Karpas-422 (cell line): ENCODE measurements around the gene ZMIZ1. TPM values are rescaled to one million over a fixed set of nuclear protein-coding genes. Genes with fewer than 3 reads are reported as not detected.

Experiments used
- DNase-seq: peaks from one replicate; pipeline ENCODE4 v3.0.0-alpha.2; 2015
- H2AFZ ChIP-seq: fragments of 200-600 bp; sonication (generic); 2 replicates; pipeline ENCODE4 v1.6.1; 2014; ENCODE audit warnings: antibody characterized with exemption, low read length, mixed read lengths
- H3K27ac ChIP-seq: fragments of 200-600 bp; sonication (generic); 2 replicates; pipeline ENCODE4 v1.5.1; 2014; ENCODE audit warnings: mild to moderate bottlenecking, low read length, moderate library complexity
- H3K27me3 ChIP-seq: fragments of 200-600 bp; sonication (generic); 2 replicates; pipeline ENCODE4 v1.6.1; 2014; ENCODE audit warnings: low read length, mixed read lengths
- H3K36me3 ChIP-seq: fragments of 200-600 bp; sonication (generic); 2 replicates; pipeline ENCODE4 v1.6.1; 2014; ENCODE audit warnings: low read length, mixed read lengths; ENCODE audit not compliant: insufficient read depth
- H3K4me1 ChIP-seq: fragments of 200-600 bp; sonication (generic); 2 replicates; pipeline ENCODE4 v1.6.1; 2014; ENCODE audit warnings: mild to moderate bottlenecking, low read length, mixed read lengths
- H3K4me2 ChIP-seq: fragments of 200-600 bp; sonication (generic); 2 replicates; pipeline ENCODE4 v1.6.1; 2014; ENCODE audit warnings: low read length, low read depth, mild to moderate bottlenecking; ENCODE audit not compliant: poor library complexity, severe bottlenecking
- H3K4me3 ChIP-seq: fragments of 200-600 bp; sonication (generic); 2 replicates; pipeline ENCODE4 v1.5.1; 2014; ENCODE audit warnings: mild to moderate bottlenecking, antibody characterized with exemption, low read length, mixed read lengths
- H3K79me2 ChIP-seq: fragments of 200-600 bp; sonication (generic); 2 replicates; pipeline ENCODE4 v1.6.1; 2014; ENCODE audit warnings: mild to moderate bottlenecking, low read length, mixed read lengths
- H3K9ac ChIP-seq: fragments of 200-600 bp; sonication (generic); 2 replicates; pipeline ENCODE4 v1.6.0; 2014; ENCODE audit warnings: low read length
- H3K9me2 ChIP-seq: fragments of 200-600 bp; sonication (generic), shearing (Covaris generic); replicated peaks from 2 replicates; pipeline ENCODE4 v1.6.0; 2014; ENCODE audit warnings: mild to moderate bottlenecking, low read length, moderate library complexity; ENCODE audit not compliant: insufficient read depth
- H3K9me3 ChIP-seq: fragments of 300-700, 200-600 bp; sonication (generic); 2 replicates; pipeline ENCODE4 v1.6.1; 2014; ENCODE audit warnings: low read length, mixed read lengths
- H4K20me1 ChIP-seq: fragments of 200-600 bp; sonication (generic); 2 replicates; pipeline ENCODE4 v1.6.1; 2014; ENCODE audit warnings: mild to moderate bottlenecking, antibody characterized with exemption, low read length, low read depth; ENCODE audit not compliant: insufficient read depth
- total RNA-seq: library from RNA; depleted of rRNA; stranded (reverse); fragments of >200 nt; shearing (Covaris generic); gene quantifications from 2 replicates; pipeline ENCODE4 v1.2.3, GENCODE V29; 2014; ENCODE audit warnings: low replicate concordance

ZMIZ1 gene
- total RNA-seq, 1 experiment from 2014 or later: 73.1 TPM

- H2AFZ ChIP-seq: no peak overlapping the region
- no peak overlapping the region for H3K4me3 ChIP-seq
- no peaks in the 10 kb centered on the region for H3K9me2 ChIP-seq
- H4K20me1 ChIP-seq: peaks cover 28% of the 10 kb centered on the region; the same call in 1 of the 2 replicates
- no peak overlapping the region for H3K27ac ChIP-seq
- H3K79me2 ChIP-seq: no peaks in the 10 kb centered on the region
- H3K4me2 ChIP-seq: no peak overlapping the region
- no peak for DNase-seq
- H3K27me3 ChIP-seq: no peaks in the 10 kb centered on the region
- no peaks in the 10 kb centered on the region for H3K36me3 ChIP-seq
- H3K9ac ChIP-seq: no peak overlapping the region
- no peaks in the 10 kb centered on the region for H3K9me3 ChIP-seq
- peaks cover 90% of the 10 kb centered on the region for H3K4me1 ChIP-seq
Observed at GRCh38 chr10:79082631-79083596, 14.1 kb downstream of the ZMIZ1 start.

- H3K9ac ChIP-seq: peak overlapping the region; percentile 47
Observed at GRCh38 chr10:79084012-79084971, 15.5 kb downstream of the ZMIZ1 start.

GRCh38 chr10:79084972-79085597 is 16.3 kb downstream of the ZMIZ1 start:
- peak overlapping the region; percentile 47 for H3K9ac ChIP-seq
- no peak overlapping the region for H2AFZ ChIP-seq
- H4K20me1 ChIP-seq: peaks cover 19% of the 10 kb centered on the region; the same call in 1 of the 2 replicates
- H3K9me3 ChIP-seq: no peaks in the 10 kb centered on the region
- peak overlapping the region; percentile 51 for H3K27ac ChIP-seq
- peak overlapping the region; percentile 51 for H3K4me3 ChIP-seq
- H3K4me2 ChIP-seq: peak overlapping the region; percentile 72
- H3K79me2 ChIP-seq: no peaks in the 10 kb centered on the region
- no peaks in the 10 kb centered on the region for H3K9me2 ChIP-seq
- no peaks in the 10 kb centered on the region for H3K36me3 ChIP-seq
- DNase-seq: peak; percentile 89
- peaks cover 93% of the 10 kb centered on the region for H3K4me1 ChIP-seq
- H3K27me3 ChIP-seq: no peaks in the 10 kb centered on the region

More at GRCh38 chr10:79084012-79084971, 15.5 kb downstream of the ZMIZ1 start:
- H3K9me3 ChIP-seq: no peaks in the 10 kb centered on the region
- H3K9me2 ChIP-seq: no peaks in the 10 kb centered on the region
- H3K36me3 ChIP-seq: no peaks in the 10 kb centered on the region
- no peaks in the 10 kb centered on the region for H3K79me2 ChIP-seq
- peaks cover 27% of the 10 kb centered on the region; the same call in 1 of the 2 replicates for H4K20me1 ChIP-seq
- H3K4me3 ChIP-seq: peak overlapping the region; percentile 51
- peak overlapping the region; percentile 72 for H3K4me2 ChIP-seq
- H3K4me1 ChIP-seq: peaks cover 90% of the 10 kb centered on the region
- no peaks in the 10 kb centered on the region for H3K27me3 ChIP-seq
- no peak overlapping the region for H2AFZ ChIP-seq
- peak overlapping the region; percentile 51 for H3K27ac ChIP-seq
- peak; percentile 86 for DNase-seq

GRCh38 chr10:79086822-79087221 is 18.1 kb downstream of the ZMIZ1 start:
- no peak overlapping the region for H3K27ac ChIP-seq
- H3K79me2 ChIP-seq: no peaks in the 10 kb centered on the region
- H2AFZ ChIP-seq: no peak overlapping the region
- H3K9me3 ChIP-seq: no peaks in the 10 kb centered on the region
- no peak for DNase-seq
- peaks cover 18% of the 10 kb centered on the region; the same call in 1 of the 2 replicates for H4K20me1 ChIP-seq
- no peaks in the 10 kb centered on the region for H3K9me2 ChIP-seq
- no peaks in the 10 kb centered on the region for H3K36me3 ChIP-seq
- H3K4me2 ChIP-seq: no peak overlapping the region
- H3K27me3 ChIP-seq: no peaks in the 10 kb centered on the region
- H3K9ac ChIP-seq: no peak overlapping the region
- peaks cover 96% of the 10 kb centered on the region for H3K4me1 ChIP-seq
- H3K4me3 ChIP-seq: no peak overlapping the region

GRCh38 chr10:79087721-79088120 is 19.0 kb downstream of the ZMIZ1 start:
- peaks cover 97% of the 10 kb centered on the region for H3K4me1 ChIP-seq
- H3K4me2 ChIP-seq: peak overlapping the region; percentile 31
- no peak for DNase-seq
- no peaks in the 10 kb centered on the region for H3K9me2 ChIP-seq
- no peak overlapping the region for H2AFZ ChIP-seq
- no peaks in the 10 kb centered on the region for H3K9me3 ChIP-seq
- peak overlapping the region; percentile 20; the same call in 1 of the 2 replicates for H3K9ac ChIP-seq
- no peak overlapping the region for H3K4me3 ChIP-seq
- peaks cover 22% of the 10 kb centered on the region; the same call in 1 of the 2 replicates for H4K20me1 ChIP-seq
- no peaks in the 10 kb centered on the region for H3K36me3 ChIP-seq
- no peaks in the 10 kb centered on the region for H3K27me3 ChIP-seq
- no peak overlapping the region for H3K27ac ChIP-seq
- H3K79me2 ChIP-seq: no peaks in the 10 kb centered on the region

- Histone ChIP-seq H4K20me1 (peaks cover 21% of the 10 kb centered on the region; the same call in 1 of the 2 replicates), H3K4me2 (peak overlapping the region; percentile 31), H3K79me2 (no peaks in the 10 kb centered on the region)
Observed at GRCh38 chr10:79088176-79088575, 19.4 kb downstream of the ZMIZ1 start.

GRCh38 chr10:79088613-79089355 is 20.0 kb downstream of the ZMIZ1 start:
- Histone ChIP-seq H3K4me2 (peak overlapping the region; percentile 73), H3K9me2 (no peaks in the 10 kb centered on the region), H3K4me1 (peaks cover 94% of the 10 kb centered on the region), H3K9ac (no peak overlapping the region), H3K27me3 (no peaks in the 10 kb centered on the region), H3K27ac (no peak overlapping the region), H3K36me3 (no peaks in the 10 kb centered on the region), H3K9me3 (no peaks in the 10 kb centered on the region), H3K79me2 (no peaks in the 10 kb centered on the region), H4K20me1 (peaks cover 17% of the 10 kb centered on the region), H3K4me3 (no peak overlapping the region), H2AFZ (no peak overlapping the region)
- DNase-seq: no peak

More at GRCh38 chr10:79088176-79088575, 19.4 kb downstream of the ZMIZ1 start:
- no peaks in the 10 kb centered on the region for H3K27me3 ChIP-seq
- no peaks in the 10 kb centered on the region for H3K9me3 ChIP-seq
- no peaks in the 10 kb centered on the region for H3K36me3 ChIP-seq
- no peak overlapping the region for H3K9ac ChIP-seq
- peaks cover 95% of the 10 kb centered on the region for H3K4me1 ChIP-seq
- no peak overlapping the region for H3K27ac ChIP-seq
- H3K9me2 ChIP-seq: no peaks in the 10 kb centered on the region
- no peak overlapping the region for H3K4me3 ChIP-seq
- H2AFZ ChIP-seq: no peak overlapping the region
- no peak for DNase-seq
